Thyroid gland (tissue), 4 donors: ENCODE results near the gene GJC2.

Source experiments
- CTCF ChIP-seq, 6 experiments: fragments of 200-600 bp in 3 of 6; fragments of 450-650 bp in 3 of 6; sonication (generic) in 3 of 6; IDR thresholded peaks; one replicate each; pipeline ENCODE4 v1.5.1; 2016 to 2019; ENCODE audit warnings: antibody characterized with exemption in 6 of 6, mild to moderate bottlenecking in 2 of 6, inconsistent platforms in 1 of 6, moderate library complexity in 1 of 6
- POLR2A ChIP-seq, 2 donors: fragments of 450-650 bp; IDR thresholded peaks; one replicate each; pipeline ENCODE4 v1.6.1; 2017; ENCODE audit warnings: antibody characterized with exemption in 2 of 2, mild to moderate bottlenecking in 2 of 2, moderate library complexity in 1 of 2

- TF ChIP-seq CTCF (IDR thresholded peaks at IDR 0.05) = no peak
- TF ChIP-seq POLR2A (IDR thresholded peaks at IDR 0.05) = no peak
These were observed 48.7 kb upstream of the GJC2 start for GRCh38 chr1:228100822-228101613.
